Measurements from ENCODE around the gene C1orf50. TPM values are rescaled to one million over a fixed set of nuclear protein-coding genes. Genes with fewer than 3 reads are reported as not detected.

C1orf50 gene
- total and polyA plus RNA-seq, 12 donors, result 4.7 to 10.7 (median 7.8) TPM

DNA sequence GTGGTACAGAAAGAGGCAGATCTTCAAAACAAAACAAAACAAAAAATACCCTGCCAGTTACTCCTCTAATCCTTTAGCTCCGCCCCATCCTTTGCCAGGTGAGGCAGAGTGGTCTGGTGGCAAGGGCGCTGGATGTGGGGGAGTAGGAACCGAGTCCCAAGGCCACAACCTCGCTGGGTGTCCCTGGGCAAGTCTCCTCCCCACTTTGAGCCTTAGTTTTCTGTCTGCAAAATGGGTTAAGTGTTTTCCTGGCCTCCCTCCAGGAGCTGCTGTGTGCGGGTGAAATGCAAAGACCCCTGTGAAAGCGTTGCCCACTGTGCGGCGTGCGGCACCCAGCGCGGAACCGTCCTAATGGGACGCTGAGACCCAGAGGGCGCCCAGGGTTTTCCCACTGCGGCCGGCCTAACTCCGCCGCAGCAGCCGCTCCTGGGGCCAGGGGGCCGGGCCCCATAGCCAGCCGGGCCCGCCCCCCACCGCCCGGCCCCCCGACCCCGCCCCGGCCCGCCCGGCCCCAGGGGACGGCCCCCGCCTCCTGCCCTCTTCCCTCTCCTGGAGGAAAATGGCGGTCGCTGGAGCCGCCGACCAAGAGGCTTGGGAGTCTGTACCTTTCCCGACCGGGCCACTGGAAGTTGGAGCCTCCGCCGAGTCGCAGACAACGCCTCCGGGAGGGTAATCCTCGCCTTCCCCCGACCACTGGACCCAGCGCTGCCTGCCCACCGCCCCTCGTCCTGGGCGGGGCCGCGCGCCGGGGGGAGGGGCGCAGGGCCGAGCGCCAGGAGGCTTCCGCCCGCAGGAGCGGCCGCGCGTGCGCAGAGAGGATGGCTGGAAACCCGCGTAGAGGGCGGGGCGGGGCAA lies 49.8 kb downstream of the C1orf50 start, which contains the start of the genes ERMAP and SVBP:
Gene ERMAP, plus strand, starts transcription at position 538 of the 855 bp plus-strand sequence. CDS start 13,327 bp downstream, outside the sequence.
Gene SVBP, minus strand, starts transcription at position 813 of the 855 bp plus-strand sequence. CDS start 853 bp downstream, outside the sequence.
- Histone ChIP-seq H3K36me3 (peaks cover 0 to 15% (median 0%) of the 10 kb centered on the region in 9 donors), H3K27me3 (no peaks in the 10 kb centered on the region), H3K27ac (peak within 1 kb of the TSS; percentile 93 to 100 (median 99)), H3K9me3 (no peaks in the 10 kb centered on the region), H3K4me1 (peaks cover 0 to 27% (median 23%) of the 10 kb centered on the region in 9 donors), H3K4me3 (peak within 1 kb of the TSS; percentile 29 to 92 (median 74))
- intact Hi-C loops (cut with DNase I), result loop anchor here in 2 of 10 donors (2.0 kb wide), 2 partner anchors 30 to 50 kb away; partner anchors contain the start of genes C1orf50 (in 2 of the 2), P3H1 (in 2 of the 2) and ZNF691 (in 1 of the 2)
- TF ChIP-seq, protein P1, sequence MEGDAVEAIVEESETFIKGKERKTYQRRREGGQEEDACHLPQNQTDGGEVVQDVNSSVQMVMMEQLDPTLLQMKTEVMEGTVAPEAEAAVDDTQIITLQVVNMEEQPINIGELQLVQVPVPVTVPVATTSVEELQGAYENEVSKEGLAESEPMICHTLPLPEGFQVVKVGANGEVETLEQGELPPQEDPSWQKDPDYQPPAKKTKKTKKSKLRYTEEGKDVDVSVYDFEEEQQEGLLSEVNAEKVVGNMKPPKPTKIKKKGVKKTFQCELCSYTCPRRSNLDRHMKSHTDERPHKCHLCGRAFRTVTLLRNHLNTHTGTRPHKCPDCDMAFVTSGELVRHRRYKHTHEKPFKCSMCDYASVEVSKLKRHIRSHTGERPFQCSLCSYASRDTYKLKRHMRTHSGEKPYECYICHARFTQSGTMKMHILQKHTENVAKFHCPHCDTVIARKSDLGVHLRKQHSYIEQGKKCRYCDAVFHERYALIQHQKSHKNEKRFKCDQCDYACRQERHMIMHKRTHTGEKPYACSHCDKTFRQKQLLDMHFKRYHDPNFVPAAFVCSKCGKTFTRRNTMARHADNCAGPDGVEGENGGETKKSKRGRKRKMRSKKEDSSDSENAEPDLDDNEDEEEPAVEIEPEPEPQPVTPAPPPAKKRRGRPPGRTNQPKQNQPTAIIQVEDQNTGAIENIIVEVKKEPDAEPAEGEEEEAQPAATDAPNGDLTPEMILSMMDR (IDR thresholded peaks at IDR 0.05), result peak in 1 of 9 donors; percentile 9
- 1 to 2% methylated on average over 54 to 66 of the region's 66 CpGs for WGBS, 2 donors
- DNase-seq (peak; percentile 92 to 97), ATAC-seq (peak; percentile 97 to 99 (median 98))

DNA sequence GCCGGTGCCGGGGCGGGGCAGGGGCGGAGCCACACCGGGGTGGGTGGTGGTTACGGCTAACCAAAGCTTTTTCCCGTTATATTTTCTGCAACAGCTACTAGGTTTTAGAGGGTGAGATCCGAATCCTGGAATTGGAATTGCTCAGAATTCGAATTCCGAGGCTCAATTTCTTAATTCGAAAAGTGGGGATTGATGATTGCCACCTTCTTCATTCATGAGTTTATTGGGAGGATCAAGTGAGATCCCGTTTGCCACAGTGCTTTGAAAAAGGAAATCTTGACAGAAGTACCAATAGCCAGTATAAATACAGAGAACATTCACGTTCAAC lies 50.4 kb downstream of the C1orf50 start:
- 0% methylated on average over 13 of the region's 13 CpGs for WGBS, 2 donors
- TF ChIP-seq, protein P1 (IDR thresholded peaks at IDR 0.05), result no peak
- Histone ChIP-seq H3K27me3 (no peaks in the 10 kb centered on the region), H3K27ac (peak overlapping the region; percentile 93 to 100 (median 99)), H3K9me3 (no peaks in the 10 kb centered on the region), H3K36me3 (peaks cover 0 to 15% (median 0%) of the 10 kb centered on the region in 9 donors), H3K4me3 (peak overlapping the region; percentile 29 to 92 (median 74)), H3K4me1 (peaks cover 0 to 29% (median 23%) of the 10 kb centered on the region in 9 donors)
- intact Hi-C loops (cut with DNase I), result loop anchor here in 2 of 10 donors (2.0 kb wide), 2 partner anchors 29 to 51 kb away; partner anchors contain the start of genes C1orf50 (in 2 of the 2), P3H1 (in 2 of the 2) and ZNF691 (in 1 of the 2)
- no peak for ATAC-seq
- no peak for DNase-seq

DNA sequence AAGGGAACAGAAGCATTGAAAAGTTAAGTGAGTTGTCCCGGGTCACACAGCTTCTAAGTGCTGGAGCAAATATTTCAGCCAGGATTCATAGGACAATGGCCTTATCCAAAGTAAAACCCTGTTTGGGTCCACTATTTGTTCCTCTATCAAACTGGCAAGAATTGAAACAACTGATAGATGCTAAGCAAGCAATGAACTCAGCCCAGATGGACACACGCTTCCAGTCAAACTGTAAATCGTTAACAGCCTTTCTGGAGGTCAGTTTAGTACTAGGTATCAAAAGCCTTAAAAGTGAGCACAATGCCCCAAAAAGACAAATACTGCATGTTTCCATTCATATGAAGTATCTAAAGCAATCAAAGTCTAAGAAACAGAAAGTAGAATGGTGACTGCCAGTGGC lies 50.9 kb downstream of the C1orf50 start:
- no peak for ATAC-seq
- Histone ChIP-seq H3K27ac (peak overlapping the region in 1 of 10 donors; percentile 99), H3K4me3 (peak overlapping the region in 7 of 10 donors; percentile 55 to 92 (median 74)), H3K9me3 (no peaks in the 10 kb centered on the region), H3K4me1 (peaks cover 0 to 35% (median 23%) of the 10 kb centered on the region in 9 donors), H3K36me3 (peaks cover 0 to 14% (median 0%) of the 10 kb centered on the region in 9 donors), H3K27me3 (no peaks in the 10 kb centered on the region)
- 96 to 99% methylated on average over 3 of the region's 3 CpGs for WGBS, 2 donors
- intact Hi-C loops (cut with DNase I), result loop anchor here in 2 of 10 donors (2.0 kb wide), 2 partner anchors 29 to 51 kb away; partner anchors contain the start of genes C1orf50 (in 2 of the 2), P3H1 (in 2 of the 2) and ZNF691 (in 1 of the 2)
- no peak for DNase-seq
- TF ChIP-seq, protein P1 (IDR thresholded peaks at IDR 0.05), result no peak

DNA sequence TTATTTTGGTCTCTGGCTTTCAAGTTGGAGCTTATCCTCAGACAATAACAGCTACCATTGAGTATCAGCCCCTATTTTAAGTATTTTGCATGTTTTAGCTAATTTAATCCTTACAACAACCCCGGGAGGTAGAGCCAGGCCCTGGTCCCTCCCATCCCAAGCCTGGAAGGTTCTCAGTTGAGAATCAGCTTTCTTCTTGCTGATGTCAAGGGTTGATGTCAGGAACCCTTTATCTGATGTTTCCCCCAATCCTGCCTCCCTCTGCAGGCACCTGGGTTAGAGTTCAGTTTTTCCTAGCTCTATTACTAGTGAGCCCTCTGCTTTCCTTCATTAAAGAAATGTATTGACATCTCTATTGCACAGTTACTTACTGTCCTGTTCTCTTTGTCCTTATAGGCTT lies 53.8 kb downstream of the C1orf50 start:
- Histone ChIP-seq H3K36me3 (no peaks in the 10 kb centered on the region), H3K27ac (no peak overlapping the region), H3K4me1 (peaks cover 0 to 34% (median 18%) of the 10 kb centered on the region in 9 donors), H3K9me3 (no peaks in the 10 kb centered on the region), H3K4me3 (no peak overlapping the region), H3K27me3 (no peaks in the 10 kb centered on the region)
- intact Hi-C loops (cut with DNase I), result no loop called here
- 65 to 70% methylated on average over 1 of the region's 1 CpG for WGBS, 2 donors
- TF ChIP-seq, protein P1 (IDR thresholded peaks at IDR 0.05), result no peak
- DNase-seq, result no peak
- no peak for ATAC-seq

Data from heart right ventricle (tissue), 16 donors.